Activated naive CD8-positive, alpha-beta T cell treated with anti-CD3 and anti-CD28 coated beads, Interleukin-2, amount 10 ng/mL, durations not matched to agents 7 days and 5 days (primary cell): ENCODE measurements around the gene RASAL2. TPM values are rescaled to one million over a fixed set of nuclear protein-coding genes. Genes with fewer than 3 reads are reported as not detected.

ENCODE experiments used
- ATAC-seq: fragments of 150-1000 bp; cut with Tn5 transposase; one replicate; pipeline ENCODE4 v1.10.0; 2021; ENCODE audit warnings: low read depth, moderate library complexity
- POLR2A ChIA-PET: fragments of 350-600 bp; sonication (Branson Sonifier 250); formaldehyde crosslinking; loops from one replicate; lab custom pipeline; 2021; ENCODE audit warnings: antibody characterized with exemption; lab: Charles Lee
- DNase-seq: peaks from one replicate; pipeline ENCODE4 v3.0.0; 2021
- H3K27ac Mint-ChIP-seq: one replicate; pipeline ENCODE4 v1.8.0; 2022; ENCODE audit warnings: mild to moderate bottlenecking, mixed read lengths
- H3K27me3 Mint-ChIP-seq: one replicate; pipeline ENCODE4 v1.8.0; 2022; ENCODE audit warnings: mild to moderate bottlenecking, moderate library complexity, mixed read lengths
- H3K36me3 Mint-ChIP-seq: one replicate; pipeline ENCODE4 v1.8.0; 2021; ENCODE audit warnings: mild to moderate bottlenecking, mixed read lengths
- H3K4me1 Mint-ChIP-seq: one replicate; pipeline ENCODE4 v1.8.0; 2021; ENCODE audit warnings: mixed read lengths
- H3K4me3 Mint-ChIP-seq: one replicate; pipeline ENCODE4 v1.8.0; 2022; ENCODE audit warnings: mild to moderate bottlenecking, moderate library complexity, mixed read lengths
- H3K9me3 Mint-ChIP-seq: one replicate; pipeline ENCODE4 v1.8.0; 2021; ENCODE audit warnings: mixed read lengths
- total RNA-seq, 2 experiments: library from RNA; stranded (reverse); gene quantifications; one replicate each; pipeline ENCODE4 v1.2.3, GENCODE V29; 2021

The RASAL2 gene
- total RNA-seq, 2 experiments from 2014 or later, result 0.06 to 0.11 TPM

GRCh38 chr1:178134061-178134460 lies 40.2 kb downstream of the RASAL2 start:
- Mint-ChIP-seq H3K9me3 (no peaks in the 10 kb centered on the region), H3K36me3 (no peaks in the 10 kb centered on the region), H3K27ac (no peak overlapping the region), H3K4me1 (no peaks in the 10 kb centered on the region), H3K4me3 (no peak overlapping the region), H3K27me3 (no peaks in the 10 kb centered on the region)
- ATAC-seq (no peak), DNase-seq (no peak)
- POLR2A ChIA-PET, result no interaction called here

- no peaks in the 10 kb centered on the region for H3K9me3 Mint-ChIP-seq
- no peaks in the 10 kb centered on the region for H3K36me3 Mint-ChIP-seq
- DNase-seq (no peak), ATAC-seq (no peak)
- H3K27me3 Mint-ChIP-seq, result no peaks in the 10 kb centered on the region
- POLR2A ChIA-PET, result no interaction called here
- H3K4me1 Mint-ChIP-seq, result no peaks in the 10 kb centered on the region
- no peak overlapping the region for H3K27ac Mint-ChIP-seq
- no peak overlapping the region for H3K4me3 Mint-ChIP-seq
Measured at GRCh38 chr1:178137238-178137637, 43.3 kb downstream of the RASAL2 start.

- no peak for ATAC-seq
- H3K36me3 Mint-ChIP-seq, result no peaks in the 10 kb centered on the region
- POLR2A ChIA-PET, result no interaction called here
Measured at GRCh38 chr1:178142806-178143205, 48.9 kb downstream of the RASAL2 start.

GRCh38 chr1:178143730-178144690 lies 50.1 kb downstream of the RASAL2 start:
- no peaks in the 10 kb centered on the region for H3K9me3 Mint-ChIP-seq
- no peaks in the 10 kb centered on the region for H3K36me3 Mint-ChIP-seq
- H3K27me3 Mint-ChIP-seq, result no peaks in the 10 kb centered on the region
- POLR2A ChIA-PET, result no interaction called here
- H3K27ac Mint-ChIP-seq, result no peak overlapping the region
- no peaks in the 10 kb centered on the region for H3K4me1 Mint-ChIP-seq
- no peak for ATAC-seq
- no peak for DNase-seq
- H3K4me3 Mint-ChIP-seq, result no peak overlapping the region

More at GRCh38 chr1:178142806-178143205, 48.9 kb downstream of the RASAL2 start:
- H3K27ac Mint-ChIP-seq, result no peak overlapping the region
- H3K4me1 Mint-ChIP-seq, result no peaks in the 10 kb centered on the region
- H3K4me3 Mint-ChIP-seq, result no peak overlapping the region
- DNase-seq, result no peak
- no peaks in the 10 kb centered on the region for H3K27me3 Mint-ChIP-seq
- no peaks in the 10 kb centered on the region for H3K9me3 Mint-ChIP-seq

GRCh38 chr1:178145605-178146004 lies 51.7 kb downstream of the RASAL2 start:
- Mint-ChIP-seq H3K4me1 (no peaks in the 10 kb centered on the region), H3K4me3 (no peak overlapping the region), H3K9me3 (no peaks in the 10 kb centered on the region), H3K27ac (no peak overlapping the region), H3K27me3 (no peaks in the 10 kb centered on the region), H3K36me3 (no peaks in the 10 kb centered on the region)
- ATAC-seq (no peak), DNase-seq (no peak)
- POLR2A ChIA-PET, result no interaction called here

GRCh38 chr1:178146436-178146835 lies 52.5 kb downstream of the RASAL2 start:
- no peaks in the 10 kb centered on the region for H3K27me3 Mint-ChIP-seq
- no peak for ATAC-seq
- H3K9me3 Mint-ChIP-seq, result no peaks in the 10 kb centered on the region
- DNase-seq, result no peak
- POLR2A ChIA-PET, result no interaction called here
- H3K4me3 Mint-ChIP-seq, result no peak overlapping the region
- H3K4me1 Mint-ChIP-seq, result no peaks in the 10 kb centered on the region
- H3K36me3 Mint-ChIP-seq, result no peaks in the 10 kb centered on the region
- H3K27ac Mint-ChIP-seq, result no peak overlapping the region

- no peak for DNase-seq
- POLR2A ChIA-PET, result no interaction called here
- Mint-ChIP-seq H3K27ac (no peak overlapping the region), H3K9me3 (no peaks in the 10 kb centered on the region), H3K36me3 (no peaks in the 10 kb centered on the region), H3K4me1 (no peaks in the 10 kb centered on the region), H3K27me3 (no peaks in the 10 kb centered on the region), H3K4me3 (no peak overlapping the region)
- ATAC-seq, result no peak
Measured at GRCh38 chr1:178150610-178151009, 56.7 kb downstream of the RASAL2 start.

- POLR2A ChIA-PET, result no interaction called here
- no peaks in the 10 kb centered on the region for H3K9me3 Mint-ChIP-seq
- H3K4me3 Mint-ChIP-seq, result no peak overlapping the region
- no peaks in the 10 kb centered on the region for H3K27me3 Mint-ChIP-seq
- no peaks in the 10 kb centered on the region for H3K4me1 Mint-ChIP-seq
- no peak overlapping the region for H3K27ac Mint-ChIP-seq
- no peaks in the 10 kb centered on the region for H3K36me3 Mint-ChIP-seq
- DNase-seq, result no peak
- ATAC-seq, result no peak
Measured at GRCh38 chr1:178151831-178152230, 57.9 kb downstream of the RASAL2 start.

- H3K9me3 Mint-ChIP-seq, result no peaks in the 10 kb centered on the region
- H3K27me3 Mint-ChIP-seq, result no peaks in the 10 kb centered on the region
- ATAC-seq (no peak), DNase-seq (no peak)
- no peaks in the 10 kb centered on the region for H3K4me1 Mint-ChIP-seq
- POLR2A ChIA-PET, result no interaction called here
- H3K4me3 Mint-ChIP-seq, result no peak overlapping the region
- H3K27ac Mint-ChIP-seq, result no peak overlapping the region
- no peaks in the 10 kb centered on the region for H3K36me3 Mint-ChIP-seq
Measured at GRCh38 chr1:178155481-178156255, 61.8 kb downstream of the RASAL2 start.

GRCh38 chr1:178160736-178161475 lies 67.0 kb downstream of the RASAL2 start:
- no peak overlapping the region for H3K4me3 Mint-ChIP-seq
- H3K27ac Mint-ChIP-seq, result no peak overlapping the region
- H3K36me3 Mint-ChIP-seq, result no peaks in the 10 kb centered on the region
- H3K27me3 Mint-ChIP-seq, result no peaks in the 10 kb centered on the region
- POLR2A ChIA-PET, result no interaction called here
- DNase-seq (no peak), ATAC-seq (no peak)
- no peaks in the 10 kb centered on the region for H3K4me1 Mint-ChIP-seq
- no peaks in the 10 kb centered on the region for H3K9me3 Mint-ChIP-seq

GRCh38 chr1:178161516-178161915 lies 67.6 kb downstream of the RASAL2 start:
- DNase-seq (no peak), ATAC-seq (no peak)
- H3K36me3 Mint-ChIP-seq, result no peaks in the 10 kb centered on the region
- POLR2A ChIA-PET, result no interaction called here
- H3K27ac Mint-ChIP-seq, result no peak overlapping the region
- H3K9me3 Mint-ChIP-seq, result no peaks in the 10 kb centered on the region
- H3K4me3 Mint-ChIP-seq, result no peak overlapping the region
- H3K4me1 Mint-ChIP-seq, result no peaks in the 10 kb centered on the region
- H3K27me3 Mint-ChIP-seq, result no peaks in the 10 kb centered on the region

GRCh38 chr1:178165196-178165595 lies 71.3 kb downstream of the RASAL2 start:
- Mint-ChIP-seq H3K27me3 (no peaks in the 10 kb centered on the region), H3K4me1 (no peaks in the 10 kb centered on the region), H3K9me3 (no peaks in the 10 kb centered on the region), H3K4me3 (no peak overlapping the region), H3K27ac (no peak overlapping the region), H3K36me3 (no peaks in the 10 kb centered on the region)
- DNase-seq (no peak), ATAC-seq (no peak)
- POLR2A ChIA-PET, result no interaction called here

GRCh38 chr1:178166429-178167024 lies 72.6 kb downstream of the RASAL2 start:
- Mint-ChIP-seq H3K27ac (no peak overlapping the region), H3K27me3 (no peaks in the 10 kb centered on the region), H3K36me3 (no peaks in the 10 kb centered on the region), H3K9me3 (no peaks in the 10 kb centered on the region), H3K4me1 (no peaks in the 10 kb centered on the region), H3K4me3 (no peak overlapping the region)
- ATAC-seq, result no peak
- POLR2A ChIA-PET, result no interaction called here
- DNase-seq, result no peak
